Measurements from ENCODE around the gene ALPP.
"Not testable (repeated sequence)": the region's sequence is repeated elsewhere in the genome, so short reads cannot be mapped to it uniquely, and the experiment has no call there.

Gene ALPP

DNA sequence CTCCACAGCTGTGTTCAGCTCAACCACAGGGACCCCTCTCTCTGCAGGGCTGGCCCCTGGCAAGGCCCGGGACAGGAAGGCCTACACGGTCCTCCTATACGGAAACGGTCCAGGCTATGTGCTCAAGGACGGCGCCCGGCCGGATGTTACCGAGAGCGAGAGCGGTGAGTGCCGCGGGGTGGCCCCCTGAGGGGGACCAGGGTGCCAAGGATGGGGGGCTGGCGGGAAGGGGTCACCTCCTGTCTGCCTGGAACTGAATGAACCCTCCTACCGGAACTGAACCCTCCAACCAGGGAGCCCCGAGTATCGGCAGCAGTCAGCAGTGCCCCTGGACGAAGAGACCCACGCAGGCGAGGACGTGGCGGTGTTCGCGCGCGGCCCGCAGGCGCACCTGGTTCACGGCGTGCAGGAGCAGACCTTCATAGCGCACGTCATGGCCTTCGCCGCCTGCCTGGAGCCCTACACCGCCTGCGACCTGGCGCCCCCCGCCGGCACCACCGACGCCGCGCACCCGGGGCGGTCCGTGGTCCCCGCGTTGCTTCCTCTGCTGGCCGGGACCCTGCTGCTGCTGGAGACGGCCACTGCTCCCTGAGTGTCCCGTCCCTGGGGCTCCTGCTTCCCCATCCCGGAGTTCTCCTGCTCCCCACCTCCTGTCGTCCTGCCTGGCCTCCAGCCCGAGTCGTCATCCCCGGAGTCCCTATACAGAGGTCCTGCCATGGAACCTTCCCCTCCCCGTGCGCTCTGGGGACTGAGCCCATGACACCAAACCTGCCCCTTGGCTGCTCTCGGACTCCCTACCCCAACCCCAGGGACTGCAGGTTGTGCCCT, 2.9 kb downstream of the ALPP start:
- not testable (repeated sequence) for DNase-seq (ENCODE audit: low spot score)

DNA sequence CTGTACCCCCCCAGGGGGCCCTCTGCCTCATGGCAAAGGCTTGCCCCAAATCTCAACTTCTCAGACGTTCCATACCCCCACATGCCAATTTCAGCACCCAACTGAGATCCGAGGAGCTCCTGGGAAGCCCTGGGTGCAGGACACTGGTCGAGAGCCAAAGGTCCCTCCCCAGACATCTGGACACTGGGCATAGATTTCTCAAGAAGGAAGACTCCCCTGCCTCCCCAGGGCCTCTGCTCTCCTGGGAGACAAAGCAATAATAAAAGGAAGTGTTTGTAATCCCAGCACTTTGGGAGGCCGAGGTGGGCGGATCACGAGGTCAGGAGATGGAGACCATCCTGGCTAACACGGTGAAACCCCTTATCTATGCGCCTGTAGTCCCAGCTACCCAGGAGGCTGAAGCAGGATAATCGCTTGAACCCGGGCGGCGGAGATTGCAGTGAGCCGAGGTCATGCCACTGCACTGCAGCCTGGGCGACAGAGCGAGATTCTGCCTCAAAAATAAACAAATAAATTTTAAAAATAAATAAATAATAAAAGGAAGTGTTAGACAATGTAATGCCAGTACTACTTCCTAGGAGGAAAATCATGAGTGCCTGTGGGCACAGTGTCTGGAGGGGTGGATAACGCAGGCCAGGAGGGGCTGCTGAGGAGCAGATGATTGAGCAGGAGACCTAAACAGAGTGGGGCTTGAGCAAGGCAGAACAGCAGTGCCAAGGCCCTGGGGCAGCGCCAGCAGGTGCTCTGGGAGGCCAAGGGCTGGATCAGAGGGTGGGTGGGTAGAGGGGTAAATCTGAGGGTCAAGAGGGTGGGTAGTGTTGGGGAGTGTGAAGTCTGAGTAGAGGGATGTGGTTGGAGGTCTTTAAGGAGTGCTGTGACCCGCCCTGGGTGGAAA, 4.0 kb downstream of the ALPP start:
- DNase-seq (ENCODE audit: low spot score), result no peak

DNA sequence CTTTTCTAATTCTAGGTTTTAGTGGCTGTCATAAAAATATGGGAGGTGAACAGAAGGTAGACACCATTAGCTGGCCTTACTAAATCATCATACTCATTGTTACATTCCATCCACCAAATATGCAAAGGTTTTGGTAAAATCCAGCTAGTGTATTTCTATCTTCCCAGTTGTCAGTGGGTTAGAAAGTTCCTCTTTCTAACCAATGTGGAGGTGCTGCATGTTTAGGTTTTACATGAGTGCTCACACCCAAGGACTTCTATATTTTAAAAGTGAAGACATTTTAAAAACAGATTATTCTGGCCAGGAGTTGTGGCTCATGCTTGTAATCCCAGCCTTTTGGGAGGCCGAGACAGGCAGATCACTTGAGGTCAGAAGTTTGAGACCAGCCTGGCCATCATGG, 5.9 kb downstream of the ALPP start:
- DNase-seq (ENCODE audit: low spot score), result no peak

DNA sequence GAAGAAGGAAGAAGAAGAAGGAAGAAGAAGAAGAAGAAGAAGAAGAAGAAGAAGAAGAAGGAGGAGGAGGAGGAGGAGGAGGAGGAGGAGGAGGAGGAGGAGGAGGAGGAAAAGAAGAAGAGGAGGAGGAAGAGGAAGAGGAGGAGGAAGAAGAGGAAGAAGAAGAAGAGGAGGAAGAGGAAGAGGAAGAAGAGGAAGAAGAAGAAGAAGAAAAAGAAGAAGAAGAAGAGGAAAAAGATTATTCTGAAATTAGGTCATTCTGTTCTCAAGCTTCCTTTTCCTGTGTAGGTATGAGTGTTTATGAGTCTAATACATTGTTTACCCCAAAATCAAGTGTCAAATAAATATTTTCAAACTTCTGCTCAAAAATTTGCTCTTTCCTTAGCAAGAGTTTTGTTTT, 6.5 kb downstream of the ALPP start:
- not testable (repeated sequence) for DNase-seq (ENCODE audit: low spot score)

DNA sequence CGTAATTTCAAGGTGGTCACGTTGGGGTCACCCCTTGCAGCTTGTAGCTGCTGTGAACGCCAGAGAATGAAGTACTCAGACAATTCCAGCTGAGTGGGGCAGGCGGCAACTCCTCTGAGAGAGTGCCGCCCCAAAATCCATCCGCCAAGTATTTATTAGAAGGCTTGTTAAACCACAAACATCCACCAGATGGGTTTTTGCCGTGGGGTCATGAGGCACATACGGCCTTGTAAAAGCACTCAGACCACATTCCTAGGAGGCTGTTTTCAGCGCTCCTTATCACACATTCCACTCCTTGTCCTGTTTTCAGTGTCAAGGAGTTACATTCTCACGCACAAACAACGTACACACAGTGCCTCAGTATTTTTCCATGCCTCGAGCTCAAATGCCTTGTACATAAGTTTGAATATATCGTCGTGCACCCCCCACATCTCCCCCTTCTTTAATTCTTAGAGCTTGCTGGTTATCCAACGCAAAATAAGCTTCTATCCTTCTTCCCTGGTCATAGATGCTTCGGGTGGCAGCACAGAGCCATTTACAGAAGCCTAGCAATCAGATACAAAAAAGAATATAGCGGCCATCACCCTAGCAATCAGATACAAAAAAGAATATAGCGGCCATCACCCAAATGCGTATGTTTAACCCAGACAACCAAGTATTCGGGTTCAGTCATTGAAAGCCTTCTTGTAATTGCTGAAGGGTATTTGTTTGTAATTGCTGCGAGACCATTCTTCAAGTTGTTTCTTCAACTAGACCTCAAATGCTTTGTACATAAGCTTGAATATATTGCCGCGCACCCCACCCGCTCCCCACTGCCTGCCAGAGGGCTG, 7.3 kb downstream of the ALPP start:
- peak; percentile 79 for DNase-seq (ENCODE audit: low spot score)

DNA sequence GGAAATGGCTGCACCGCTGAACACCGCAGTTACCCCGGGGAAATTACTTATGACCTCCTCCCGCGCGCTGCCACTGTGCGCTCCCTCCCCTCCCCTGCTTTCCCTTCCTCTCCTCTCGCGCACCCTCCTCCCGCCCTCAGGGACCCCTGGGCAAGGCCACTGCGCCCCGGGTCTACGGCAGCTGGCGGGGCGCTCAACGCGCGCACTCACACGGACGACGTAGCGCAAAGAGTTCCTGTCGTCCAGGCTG, 7.9 kb downstream of the ALPP start:
- no peak for DNase-seq (ENCODE audit: low spot score)

DNA sequence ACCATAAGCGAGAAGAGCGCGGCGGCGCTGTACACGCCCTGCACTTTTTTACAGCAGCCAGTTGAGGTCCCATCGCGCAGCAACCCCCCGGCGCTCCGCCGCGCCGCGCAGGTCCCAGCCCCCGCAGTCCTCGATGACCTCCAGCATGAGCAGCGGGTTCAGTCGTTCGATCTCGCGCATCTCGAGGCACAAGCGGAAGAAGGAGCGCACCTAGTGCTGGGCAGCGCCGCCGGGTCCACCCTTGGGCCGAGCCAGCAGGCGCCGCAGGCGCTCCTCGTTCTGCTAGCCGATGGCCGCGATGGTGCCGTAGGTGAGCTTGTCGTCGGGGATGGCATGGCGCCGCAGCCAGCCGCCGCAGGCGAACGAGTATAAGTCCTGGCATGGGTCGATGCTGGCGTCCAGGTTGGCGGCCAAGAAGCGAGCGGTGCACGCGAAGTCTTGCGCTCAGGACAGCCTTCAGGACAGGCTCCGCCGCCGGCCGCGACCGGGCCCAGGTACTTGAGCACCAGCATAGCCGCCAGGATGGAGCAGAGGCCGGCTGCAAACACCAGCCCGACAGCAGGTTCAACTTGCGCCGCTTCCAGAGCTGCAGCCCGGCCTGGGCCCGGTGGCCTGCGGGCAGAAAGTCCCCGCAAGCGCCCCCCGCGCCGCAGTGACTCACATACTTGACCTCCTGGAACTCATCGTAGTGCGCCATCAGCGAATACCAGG, 8.3 kb downstream of the ALPP start:
- no peak for DNase-seq (ENCODE audit: low spot score)

DNA sequence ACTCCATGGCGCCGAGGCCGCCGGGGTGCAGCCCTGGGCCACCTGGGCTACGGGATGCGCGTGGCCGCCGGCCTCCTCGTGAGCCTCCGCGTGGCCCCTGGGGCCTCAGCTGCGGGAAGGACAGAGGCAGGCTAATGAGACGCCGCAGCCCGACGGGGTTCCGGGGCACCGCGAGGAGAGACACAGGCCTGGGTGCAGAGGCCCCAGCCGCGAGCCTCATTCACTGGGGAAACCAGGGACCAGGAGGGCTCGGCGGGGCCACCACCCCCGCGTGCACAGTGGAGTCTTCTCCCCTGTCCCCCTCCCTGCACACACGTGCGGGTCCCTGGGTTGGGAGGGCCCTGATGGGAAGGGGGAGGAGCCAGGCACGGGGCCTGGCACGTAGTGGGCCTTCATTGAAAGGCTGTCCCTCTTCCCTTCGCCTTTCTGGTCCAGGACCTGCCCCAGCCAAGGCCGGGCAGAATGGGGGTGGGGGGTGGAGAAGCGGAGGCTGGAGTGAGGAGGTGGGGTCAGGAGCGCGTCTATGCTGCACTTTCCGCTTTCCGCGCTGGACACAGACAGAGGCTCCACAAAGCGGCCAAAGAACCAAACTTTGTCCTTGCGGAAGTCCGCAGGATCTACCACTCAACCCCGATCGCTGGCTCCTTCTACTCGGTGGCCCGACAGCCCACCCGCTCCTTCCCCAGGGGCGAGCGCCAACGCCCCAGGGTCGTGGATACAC, 9.1 kb downstream of the ALPP start:
- no peak for DNase-seq (ENCODE audit: low spot score)

DNA sequence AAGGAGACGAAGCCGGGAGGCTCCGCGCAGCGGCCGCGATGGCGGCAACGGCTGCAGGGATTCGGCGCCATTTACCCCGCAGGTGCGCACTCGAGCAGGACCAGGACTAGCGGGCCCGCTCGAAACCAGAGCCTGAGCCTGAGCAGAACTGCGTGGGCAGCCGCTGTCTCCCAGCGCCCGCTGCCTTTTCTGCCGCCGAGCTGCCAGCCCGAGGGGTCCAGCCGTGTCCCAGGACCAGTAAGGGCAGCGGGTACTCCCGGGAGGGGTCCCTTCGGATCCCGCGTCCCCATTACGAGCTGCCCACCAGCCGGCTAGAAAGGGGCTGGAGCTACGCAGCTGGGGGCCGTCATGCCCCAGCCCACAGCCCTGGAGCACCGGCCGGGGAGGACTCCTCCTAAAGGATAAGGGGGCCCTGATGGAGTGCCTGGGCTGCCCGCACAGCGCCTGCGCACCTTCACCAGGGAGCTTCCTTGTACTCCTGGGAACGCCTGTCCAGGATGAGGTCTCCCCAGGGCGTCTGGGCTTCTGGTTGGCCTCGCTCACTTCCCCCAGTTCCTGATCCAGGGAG, 9.9 kb downstream of the ALPP start:
- no peak for DNase-seq (ENCODE audit: low spot score)

DNA sequence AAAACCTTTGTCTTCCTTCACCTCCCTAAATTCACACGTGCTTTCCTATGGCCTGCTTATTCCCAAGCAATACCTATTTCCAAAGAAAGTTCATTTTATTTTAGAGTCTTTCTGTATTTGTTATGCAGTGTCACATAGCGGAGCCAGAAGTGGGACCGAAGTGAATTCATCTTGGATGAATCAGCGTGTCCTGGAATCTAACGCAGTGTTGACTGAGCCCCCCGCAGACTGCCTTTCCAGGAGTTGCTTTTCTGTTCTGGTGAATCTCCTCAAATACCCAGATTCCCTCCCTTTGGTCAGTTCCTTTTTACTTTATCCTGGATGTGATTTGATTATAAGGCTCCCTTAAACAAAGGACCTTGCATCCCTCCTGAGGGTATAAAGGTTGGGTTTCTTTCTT, 10.8 kb downstream of the ALPP start:
- DNase-seq (ENCODE audit: low spot score), result no peak

DNA sequence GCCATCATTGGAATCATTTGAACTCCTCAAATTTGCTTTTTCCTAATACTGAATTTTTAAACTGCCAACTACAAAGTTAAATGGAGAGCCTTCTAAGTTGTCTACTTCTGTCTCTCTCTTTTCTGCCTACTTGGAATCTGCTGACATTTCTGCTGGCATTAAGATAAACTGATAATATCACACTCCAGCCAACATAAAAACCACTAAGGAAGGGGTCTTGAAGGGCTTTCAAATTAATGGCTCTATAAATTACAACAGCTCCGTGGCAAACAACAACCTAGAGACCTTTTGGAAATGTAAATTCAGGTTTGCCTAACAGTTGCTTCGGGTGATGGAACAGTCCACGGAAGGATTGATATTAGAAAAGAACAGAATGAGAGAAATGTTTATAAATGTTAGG, 12.1 kb downstream of the ALPP start:
- DNase-seq (ENCODE audit: low spot score), result no peak

DNA sequence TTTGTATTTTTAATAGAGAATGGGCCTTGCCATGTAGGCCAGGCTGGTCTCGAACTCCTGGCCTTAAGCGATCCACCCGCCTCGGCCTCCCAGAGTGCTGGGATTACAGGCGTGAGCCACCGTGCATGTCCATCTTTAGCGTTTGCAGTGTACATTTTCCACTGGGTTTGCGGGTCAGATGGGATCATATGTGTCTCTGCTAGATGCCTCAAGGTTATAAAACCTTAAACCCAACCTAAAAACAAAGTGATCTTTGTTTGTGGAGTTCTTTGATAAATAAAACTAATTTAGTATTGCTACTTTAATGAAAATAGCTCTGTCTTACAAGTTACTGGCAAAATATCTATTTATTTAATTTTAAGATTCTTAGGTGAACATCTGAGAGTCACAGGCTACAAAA, 15.0 kb downstream of the ALPP start:
- no peak for DNase-seq (ENCODE audit: low spot score)

DNA sequence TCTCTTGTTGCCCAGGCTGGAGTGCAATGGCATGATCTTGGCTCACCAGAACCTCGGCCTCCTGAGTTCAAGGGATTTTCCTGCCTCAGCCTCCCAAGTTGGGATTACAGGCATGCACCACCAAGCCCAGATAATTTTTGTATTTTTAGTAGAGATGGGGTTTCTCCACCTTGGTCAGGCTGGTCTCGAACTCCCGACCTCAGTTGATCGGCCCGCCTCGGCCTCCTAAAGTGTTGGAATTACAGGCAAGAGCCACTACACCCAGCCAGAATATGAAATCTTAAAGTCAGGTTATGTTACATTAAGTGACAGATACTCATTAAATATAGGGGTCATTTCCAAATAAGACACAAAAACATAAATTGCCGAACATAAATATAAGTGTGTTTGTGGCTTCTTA, 15.9 kb downstream of the ALPP start:
- DNase-seq (ENCODE audit: low spot score), result not testable (repeated sequence)

DNA sequence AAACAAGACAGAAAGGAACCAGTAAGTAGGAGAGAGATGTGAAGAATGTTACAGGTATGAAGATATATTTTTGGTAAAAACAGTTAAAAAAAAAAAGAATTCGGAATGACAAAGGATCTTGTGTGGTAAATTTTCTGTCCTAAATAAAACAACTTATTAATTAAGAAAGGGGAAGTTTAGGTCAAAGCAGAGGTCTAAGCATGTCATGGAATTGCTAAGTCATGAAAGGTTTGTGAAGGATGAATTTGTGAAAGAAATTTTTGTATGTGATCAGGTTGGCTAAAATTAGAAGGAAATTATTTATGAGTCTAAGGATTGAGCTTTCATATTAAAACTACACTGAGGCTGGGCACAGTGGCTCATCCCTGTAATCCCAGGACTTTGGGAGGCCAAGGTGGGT, 17.0 kb downstream of the ALPP start:
- no peak for DNase-seq (ENCODE audit: low spot score)

DNA sequence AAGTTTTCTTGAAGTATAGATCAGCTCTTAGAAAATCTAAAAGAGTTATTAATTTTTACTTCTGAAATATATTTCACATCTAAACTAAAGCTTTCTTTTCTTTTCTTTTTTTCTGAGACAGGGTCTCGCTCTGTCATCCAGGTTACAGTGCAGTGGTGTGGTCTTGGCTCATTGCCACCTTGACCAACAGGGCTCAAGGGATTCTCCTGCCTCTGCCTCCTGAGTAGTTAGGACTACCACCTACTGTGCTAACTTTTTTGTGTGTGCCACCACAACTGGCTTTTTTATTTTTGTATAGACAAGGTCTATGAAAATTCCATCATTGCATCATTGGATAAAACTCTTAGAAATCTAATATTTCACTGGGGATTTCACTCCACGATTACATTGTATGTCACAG, 18.1 kb downstream of the ALPP start:
- DNase-seq (ENCODE audit: low spot score), result no peak

DNA sequence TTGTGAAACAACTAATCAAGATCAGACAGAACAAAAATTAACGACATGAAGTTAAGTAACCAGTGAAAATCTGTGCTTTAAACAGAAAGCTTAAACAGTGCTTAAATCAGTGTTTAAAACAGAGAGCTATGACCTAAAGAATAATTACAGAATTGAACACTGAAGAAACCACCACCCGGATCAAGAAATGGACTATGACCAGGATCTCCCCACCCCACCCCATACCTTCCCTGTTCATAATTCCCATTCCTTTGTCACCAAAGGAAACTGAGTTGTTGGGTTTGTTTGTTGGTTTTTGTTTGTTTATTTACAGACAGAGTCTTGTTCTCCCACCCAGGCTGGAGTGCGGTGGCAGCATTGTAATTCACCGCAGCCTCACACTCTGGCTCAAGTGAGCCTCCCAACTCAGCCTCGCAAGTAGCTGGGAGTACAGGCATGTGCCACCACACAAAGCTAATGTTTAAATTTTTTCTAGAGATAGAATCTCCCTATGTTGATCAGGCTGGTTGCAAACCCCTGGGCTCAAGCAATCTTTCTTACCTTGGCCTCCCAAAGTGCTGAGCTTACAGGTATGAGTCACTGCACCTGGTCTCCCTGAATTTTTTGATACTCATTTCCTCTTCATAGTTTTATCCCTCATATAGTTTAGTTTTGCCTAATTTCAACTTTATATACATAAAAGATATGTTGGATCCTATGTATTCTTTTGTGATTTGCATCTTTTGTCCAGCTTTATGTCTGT, 19.9 kb downstream of the ALPP start:
- DNase-seq (ENCODE audit: low spot score), result no peak

DNA sequence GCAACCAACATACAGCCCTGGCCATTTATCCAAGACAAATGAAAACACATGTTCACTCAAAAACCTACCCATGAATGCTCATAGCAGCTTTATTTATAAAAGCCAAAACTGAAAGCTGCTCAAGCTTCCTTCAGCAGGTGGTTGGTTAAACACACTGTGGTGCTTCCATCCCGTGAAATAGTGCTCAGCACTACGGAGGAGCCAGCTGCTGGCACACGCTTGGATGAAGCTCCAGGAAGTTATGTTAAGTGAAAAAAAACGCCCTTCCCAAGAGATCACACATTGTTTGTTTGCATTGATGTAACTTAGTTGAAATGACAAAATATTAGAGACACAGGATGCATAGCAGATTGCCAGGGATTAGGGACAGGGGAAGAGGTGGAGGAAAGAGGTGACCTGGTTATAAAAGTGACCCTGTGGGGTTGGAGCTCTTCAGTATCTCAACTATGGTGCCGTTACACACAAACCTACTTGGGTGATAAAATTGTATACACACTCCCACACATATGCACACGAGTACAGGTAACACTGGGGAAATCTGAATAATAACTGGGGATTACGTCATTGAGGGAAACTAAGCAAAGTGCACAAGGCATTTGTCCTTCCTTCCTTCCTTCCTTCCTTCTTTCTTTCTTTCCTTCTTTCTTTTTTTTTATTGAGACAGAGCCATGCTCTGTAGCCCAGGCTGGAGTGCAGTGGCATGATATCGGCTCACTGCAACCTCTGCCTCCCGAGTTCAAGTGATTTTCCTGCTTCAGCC, 21.9 kb downstream of the ALPP start:
- DNase-seq (ENCODE audit: low spot score), result no peak

DNA sequence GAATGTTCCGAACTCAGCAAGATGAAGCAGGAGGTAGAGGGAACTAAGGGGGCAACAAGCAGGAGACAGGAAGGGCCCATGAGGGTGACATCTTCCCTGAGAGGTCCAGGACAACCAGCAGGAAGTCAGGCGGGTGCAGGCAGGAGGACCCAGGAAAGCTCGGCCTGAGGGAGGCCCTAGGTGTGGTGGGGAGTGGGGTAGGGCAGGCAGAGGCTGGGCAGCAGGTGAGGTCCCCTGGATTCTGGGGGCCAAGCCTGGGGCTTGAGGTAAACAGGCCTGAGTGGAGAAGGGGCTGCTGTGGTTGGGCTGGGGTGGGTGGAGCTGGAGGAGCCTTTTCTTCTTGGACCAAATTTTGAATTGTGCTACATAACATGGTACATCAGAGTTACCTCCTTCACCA, 24.0 kb downstream of the ALPP start:
- no peak for DNase-seq (ENCODE audit: low spot score)

DNA sequence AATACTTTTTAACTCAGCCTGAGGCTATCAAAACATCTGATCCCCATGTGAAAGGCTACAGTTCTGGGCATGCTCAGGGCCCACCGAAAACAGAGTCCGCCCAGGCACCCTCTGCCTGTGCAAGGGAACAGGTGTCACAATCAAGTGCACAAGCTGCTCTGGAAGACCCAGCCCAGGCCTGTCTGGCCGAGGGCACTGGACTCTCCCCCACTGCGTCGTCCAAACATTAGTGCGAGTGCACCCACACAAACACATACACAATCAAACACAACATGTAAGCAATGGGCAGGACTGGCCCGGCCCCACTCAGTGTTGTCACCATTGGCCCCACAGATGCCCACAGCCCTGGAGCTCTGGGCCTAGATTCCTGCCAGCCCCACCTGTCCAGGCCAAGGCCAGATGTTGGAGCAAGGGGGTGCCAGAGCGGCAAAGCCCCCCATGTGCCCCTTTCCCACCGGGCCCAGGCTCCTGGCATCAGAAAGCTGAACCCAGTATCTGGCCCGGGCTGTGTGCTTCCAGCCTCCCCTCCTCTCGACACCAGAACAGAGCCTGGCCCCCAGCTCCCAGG, 27.5 kb downstream of the ALPP start:
- DNase-seq (ENCODE audit: low spot score), result no peak

Data from hepatic stellate cell (primary cell).